IgD-negative memory B cell (primary cell): ENCODE results near the gene DMBX1. TPM values are rescaled to one million over a fixed set of nuclear protein-coding genes. Genes with fewer than 3 reads are reported as not detected.
A peak's percentile ranks its signal among the peaks of the same experiment; 100 is the strongest.

Experiments used
- H3K27ac Mint-ChIP-seq, 3 donors: one replicate each; pipeline ENCODE4 v1.8.0; 2020 to 2022; ENCODE audit warnings: mild to moderate bottlenecking in 3 of 3, mixed read lengths in 3 of 3, moderate library complexity in 1 of 3
- H3K27me3 Mint-ChIP-seq: one replicate; pipeline ENCODE4 v1.8.0; 2021; ENCODE audit warnings: mixed read lengths
- H3K36me3 Mint-ChIP-seq: one replicate; pipeline ENCODE4 v1.8.0; 2020; ENCODE audit warnings: mild to moderate bottlenecking, mixed read lengths
- H3K4me1 Mint-ChIP-seq, 3 donors: one replicate each; pipeline ENCODE4 v1.8.0; 2020 to 2022; ENCODE audit warnings: mixed read lengths in 3 of 3, mild to moderate bottlenecking in 1 of 3
- H3K4me3 Mint-ChIP-seq, 4 donors: one replicate each; pipeline ENCODE4 v1.8.0; 2020 to 2022; ENCODE audit warnings: mild to moderate bottlenecking in 4 of 4, mixed read lengths in 4 of 4, moderate library complexity in 3 of 4
- H3K9me3 Mint-ChIP-seq, 3 donors: one replicate each; pipeline ENCODE4 v1.8.0; 2020 to 2021; ENCODE audit warnings: mixed read lengths in 3 of 3, mild to moderate bottlenecking in 1 of 3
- polyA plus RNA-seq: library from polyadenylated mRNA; unstranded; fragments of 300-500 nt; fragmentation: Illumina TruSeq; gene quantifications from one replicate; pipeline ENCODE4 v1.2.3, GENCODE V29; 2021

Gene DMBX1
- not detected for polyA plus RNA-seq

GRCh38 chr1:46489638-46490405, at the start of gene DMBX1:
DMBX1 (plus strand) TSS chr1:46489836; CDS start chr1:46507011, 17,175 bp downstream.
- Mint-ChIP-seq H3K9me3 (peaks cover 0 to 2% (median 0%) of the 10 kb centered on the region in 3 donors), H3K27ac (peak within 1 kb of the TSS in 1 of 3 donors; percentile 84), H3K27me3 (peaks cover 63% of the 10 kb centered on the region), H3K4me1 (peaks cover 8 to 14% (median 10%) of the 10 kb centered on the region in 3 donors), H3K4me3 (peak within 1 kb of the TSS; percentile 78 to 95 (median 90)), H3K36me3 (no peaks in the 10 kb centered on the region)

GRCh38 chr1:46440478-46440877, 49.2 kb upstream of the DMBX1 start:
- Mint-ChIP-seq H3K4me1 (peaks cover 3 to 7% (median 5%) of the 10 kb centered on the region in 3 donors), H3K27ac (peak overlapping the region in 1 of 3 donors; percentile 87)

DNA sequence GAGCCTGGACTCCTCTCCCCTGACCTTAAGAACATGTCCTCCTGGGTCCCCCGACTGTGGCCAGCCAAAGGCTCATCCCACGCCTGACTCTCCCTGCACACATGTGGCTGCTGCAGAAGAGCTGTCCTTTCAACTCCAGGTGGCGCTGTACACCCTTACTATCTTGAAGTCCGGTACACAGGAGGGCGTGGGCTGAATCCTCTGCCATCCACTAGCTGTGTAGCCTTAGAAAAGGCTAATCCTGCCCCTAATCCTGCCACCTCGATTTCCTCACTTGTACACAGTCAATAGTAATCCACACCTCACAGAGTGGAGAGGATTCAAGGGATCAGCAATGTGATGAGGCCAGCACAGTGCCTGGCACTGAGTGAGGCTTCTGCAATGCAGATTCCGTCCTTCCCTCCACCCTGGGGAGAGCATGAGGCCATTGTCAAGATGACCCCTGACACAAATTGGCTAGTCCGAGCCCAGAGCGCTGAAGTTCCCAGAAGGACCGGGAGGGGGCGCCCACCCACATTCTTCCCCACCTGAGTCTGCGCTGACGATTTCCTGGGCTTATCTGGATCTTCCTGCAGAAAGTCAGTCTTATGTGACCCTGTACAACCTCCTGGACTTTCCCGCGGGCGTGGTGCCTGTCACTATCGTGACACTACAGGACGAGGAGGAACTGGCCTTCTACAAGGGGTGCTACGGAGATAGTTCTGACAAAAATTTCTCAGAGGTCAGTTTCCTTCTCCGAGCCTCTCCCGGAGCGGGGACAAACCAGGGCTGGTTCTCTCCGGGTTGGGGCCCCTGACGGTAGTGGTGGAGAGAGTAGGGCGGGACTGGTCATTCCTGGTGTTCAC, 47.1 kb upstream of the DMBX1 start:
- H3K27ac Mint-ChIP-seq, result peak overlapping the region in 1 of 3 donors; percentile 84

More at GRCh38 chr1:46440478-46440877, 49.2 kb upstream of the DMBX1 start:
- Mint-ChIP-seq H3K36me3 (no peaks in the 10 kb centered on the region), H3K27me3 (peaks cover 20% of the 10 kb centered on the region), H3K9me3 (no peaks in the 10 kb centered on the region), H3K4me3 (no peak overlapping the region)

GRCh38 chr1:46444466-46444865, 45.2 kb upstream of the DMBX1 start:
- H3K4me1 Mint-ChIP-seq, result peaks cover 7 to 10% (median 8%) of the 10 kb centered on the region in 3 donors
- H3K36me3 Mint-ChIP-seq, result peaks cover under 1% of the 10 kb centered on the region
- H3K27ac Mint-ChIP-seq, result no peak overlapping the region
- H3K9me3 Mint-ChIP-seq, result no peaks in the 10 kb centered on the region
- H3K4me3 Mint-ChIP-seq, result peak overlapping the region in 1 of 4 donors; percentile 49
- H3K27me3 Mint-ChIP-seq, result peaks cover 41% of the 10 kb centered on the region

More for the DNA sequence above, 47.1 kb upstream of the DMBX1 start:
- peaks cover 7 to 9% (median 7%) of the 10 kb centered on the region in 3 donors for H3K4me1 Mint-ChIP-seq
- H3K9me3 Mint-ChIP-seq, result no peaks in the 10 kb centered on the region
- H3K36me3 Mint-ChIP-seq, result no peaks in the 10 kb centered on the region
- H3K4me3 Mint-ChIP-seq, result peak overlapping the region in 3 of 4 donors; percentile 76 to 93 (median 90)
- H3K27me3 Mint-ChIP-seq, result peaks cover 32% of the 10 kb centered on the region

- Mint-ChIP-seq H3K36me3 (peaks cover 2% of the 10 kb centered on the region), H3K4me3 (no peak overlapping the region)
Observed at GRCh38 chr1:46445773-46446256, 43.8 kb upstream of the DMBX1 start.

DNA sequence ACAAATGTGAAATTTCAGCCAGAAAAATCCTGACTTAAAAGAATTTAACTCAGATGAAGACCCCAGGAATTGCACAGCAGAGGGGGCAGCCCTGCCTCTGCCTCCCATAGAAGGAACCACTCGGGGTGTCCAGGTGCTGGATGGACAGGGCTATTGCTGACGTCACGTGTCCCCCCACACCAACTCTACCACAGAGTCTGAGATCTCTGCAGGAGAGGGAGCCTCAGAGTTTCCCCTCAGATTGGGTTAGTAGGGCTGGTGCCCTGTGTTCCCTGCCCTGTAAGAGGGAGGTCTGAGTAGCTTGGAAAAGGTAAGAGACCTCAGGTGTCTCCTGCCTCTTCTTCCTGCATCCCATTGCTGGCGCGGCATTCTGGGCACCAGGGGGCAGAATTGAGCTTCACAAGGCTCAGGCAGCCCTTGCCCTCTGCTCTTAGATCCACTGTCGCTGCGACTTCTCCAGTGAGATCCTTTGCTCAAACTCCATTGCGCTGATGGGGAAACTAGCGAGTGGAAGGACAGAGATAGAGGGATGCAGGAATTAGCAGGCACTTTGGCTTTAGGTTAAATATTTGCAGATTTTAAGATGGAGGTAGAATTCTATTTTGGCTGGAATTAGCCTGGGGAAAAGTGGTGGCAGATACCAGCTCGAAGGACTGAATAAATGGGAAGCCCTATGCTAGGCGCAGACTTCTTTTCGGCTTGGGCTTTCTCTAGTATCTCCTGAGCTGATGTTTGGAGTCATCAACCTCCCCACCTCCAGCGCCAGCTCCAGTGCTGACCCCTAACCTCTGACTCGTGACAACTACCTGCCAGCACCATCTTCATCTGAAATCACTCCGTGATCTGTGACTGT, 42.8 kb upstream of the DMBX1 start:
- Mint-ChIP-seq H3K36me3 (peaks cover 2% of the 10 kb centered on the region), H3K27ac (no peak overlapping the region), H3K4me3 (peak overlapping the region in 1 of 4 donors; percentile 77), H3K27me3 (peaks cover 56% of the 10 kb centered on the region), H3K9me3 (no peaks in the 10 kb centered on the region), H3K4me1 (peaks cover 6 to 10% (median 7%) of the 10 kb centered on the region in 3 donors)

More at GRCh38 chr1:46445773-46446256, 43.8 kb upstream of the DMBX1 start:
- Mint-ChIP-seq H3K27ac (no peak overlapping the region), H3K9me3 (no peaks in the 10 kb centered on the region), H3K4me1 (peaks cover 7 to 10% (median 8%) of the 10 kb centered on the region in 3 donors), H3K27me3 (peaks cover 49% of the 10 kb centered on the region)

GRCh38 chr1:46447499-46448108, 42.0 kb upstream of the DMBX1 start:
- peaks cover 2% of the 10 kb centered on the region for H3K36me3 Mint-ChIP-seq
- peaks cover 56% of the 10 kb centered on the region for H3K27me3 Mint-ChIP-seq
- peaks cover 4 to 7% (median 5%) of the 10 kb centered on the region in 3 donors for H3K4me1 Mint-ChIP-seq
- H3K4me3 Mint-ChIP-seq, result peak overlapping the region in 2 of 4 donors; percentile 32 to 70
- no peaks in the 10 kb centered on the region for H3K9me3 Mint-ChIP-seq
- H3K27ac Mint-ChIP-seq, result no peak overlapping the region

- Mint-ChIP-seq H3K27ac (peak overlapping the region in 1 of 3 donors; percentile 59), H3K4me3 (peak overlapping the region in 3 of 4 donors; percentile 52 to 74 (median 54)), H3K9me3 (no peaks in the 10 kb centered on the region), H3K36me3 (peaks cover 2% of the 10 kb centered on the region), H3K4me1 (peaks cover 2 to 5% (median 4%) of the 10 kb centered on the region in 3 donors), H3K27me3 (peaks cover 54% of the 10 kb centered on the region)
Observed at GRCh38 chr1:46448109-46448911, 41.3 kb upstream of the DMBX1 start.

DNA sequence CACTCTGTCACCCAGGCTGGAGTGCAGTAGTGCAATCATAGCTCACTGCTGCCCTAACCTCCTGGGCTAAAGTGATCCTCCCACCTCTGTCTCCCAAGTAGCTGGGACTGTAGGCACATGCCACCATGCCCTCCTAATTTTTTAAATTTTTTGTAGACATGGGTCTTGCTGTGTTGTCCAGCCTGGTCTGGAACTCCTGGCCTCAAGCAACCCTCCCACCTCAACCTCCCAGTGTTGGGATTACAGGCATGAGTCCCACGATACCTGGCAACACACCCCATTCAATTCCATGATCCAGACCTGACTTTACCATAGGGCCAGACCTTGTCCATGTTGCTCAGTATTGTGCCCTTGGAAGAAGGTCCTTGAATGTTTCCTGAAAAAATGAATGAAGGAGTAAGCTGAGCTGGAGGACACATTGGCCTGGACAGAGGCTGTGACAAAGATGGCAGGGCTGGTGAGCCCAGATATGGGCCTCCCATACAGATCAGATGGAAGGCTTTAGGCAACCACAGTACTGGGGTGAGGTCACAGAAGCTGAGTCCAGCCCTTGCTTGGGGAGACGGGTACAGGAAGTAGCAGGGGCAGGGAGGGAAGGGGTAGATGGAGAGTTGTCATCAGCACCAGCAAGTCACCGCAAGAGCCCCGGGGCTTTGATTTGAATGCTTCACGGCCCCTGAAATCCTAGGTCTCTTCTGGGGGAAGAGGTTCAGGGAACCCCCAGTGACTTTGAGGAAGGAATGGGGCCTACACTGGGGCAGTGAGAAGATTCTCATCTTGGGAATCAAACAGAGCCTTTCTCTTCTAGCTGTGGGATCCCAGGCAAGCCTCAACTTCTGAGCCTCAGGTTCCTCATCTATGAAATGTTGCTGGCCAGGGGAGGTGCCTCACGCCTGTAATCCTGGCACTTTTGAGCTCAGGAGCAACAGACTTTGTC, 40.1 kb upstream of the DMBX1 start:
- Mint-ChIP-seq H3K4me1 (peaks cover 4 to 5% (median 4%) of the 10 kb centered on the region in 3 donors), H3K9me3 (no peaks in the 10 kb centered on the region), H3K27ac (no peak overlapping the region), H3K27me3 (peaks cover 60% of the 10 kb centered on the region), H3K4me3 (no peak overlapping the region), H3K36me3 (peaks cover 2% of the 10 kb centered on the region)

DNA sequence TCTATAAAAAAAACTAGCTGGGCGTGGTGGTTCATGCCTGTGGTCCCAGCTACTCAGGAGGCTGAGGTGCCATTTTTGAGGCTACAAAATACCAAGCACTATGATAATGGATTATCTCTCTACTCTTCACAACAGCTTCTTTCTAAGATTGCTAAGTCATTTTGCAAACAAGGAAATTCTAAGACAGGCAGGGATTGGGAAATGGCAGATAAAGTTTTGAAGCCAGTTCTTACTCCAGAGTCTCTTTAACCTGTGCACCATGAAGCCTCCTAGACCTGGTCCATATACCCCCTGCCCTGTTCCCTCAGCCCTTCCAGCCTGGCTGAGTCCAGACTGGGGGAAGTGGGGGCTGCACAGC, 39.5 kb upstream of the DMBX1 start:
- no peaks in the 10 kb centered on the region for H3K9me3 Mint-ChIP-seq
- no peak overlapping the region for H3K27ac Mint-ChIP-seq
- H3K27me3 Mint-ChIP-seq, result peaks cover 60% of the 10 kb centered on the region
- H3K4me1 Mint-ChIP-seq, result peaks cover 4 to 5% (median 4%) of the 10 kb centered on the region in 3 donors
- peaks cover 2% of the 10 kb centered on the region for H3K36me3 Mint-ChIP-seq
- H3K4me3 Mint-ChIP-seq, result no peak overlapping the region

DNA sequence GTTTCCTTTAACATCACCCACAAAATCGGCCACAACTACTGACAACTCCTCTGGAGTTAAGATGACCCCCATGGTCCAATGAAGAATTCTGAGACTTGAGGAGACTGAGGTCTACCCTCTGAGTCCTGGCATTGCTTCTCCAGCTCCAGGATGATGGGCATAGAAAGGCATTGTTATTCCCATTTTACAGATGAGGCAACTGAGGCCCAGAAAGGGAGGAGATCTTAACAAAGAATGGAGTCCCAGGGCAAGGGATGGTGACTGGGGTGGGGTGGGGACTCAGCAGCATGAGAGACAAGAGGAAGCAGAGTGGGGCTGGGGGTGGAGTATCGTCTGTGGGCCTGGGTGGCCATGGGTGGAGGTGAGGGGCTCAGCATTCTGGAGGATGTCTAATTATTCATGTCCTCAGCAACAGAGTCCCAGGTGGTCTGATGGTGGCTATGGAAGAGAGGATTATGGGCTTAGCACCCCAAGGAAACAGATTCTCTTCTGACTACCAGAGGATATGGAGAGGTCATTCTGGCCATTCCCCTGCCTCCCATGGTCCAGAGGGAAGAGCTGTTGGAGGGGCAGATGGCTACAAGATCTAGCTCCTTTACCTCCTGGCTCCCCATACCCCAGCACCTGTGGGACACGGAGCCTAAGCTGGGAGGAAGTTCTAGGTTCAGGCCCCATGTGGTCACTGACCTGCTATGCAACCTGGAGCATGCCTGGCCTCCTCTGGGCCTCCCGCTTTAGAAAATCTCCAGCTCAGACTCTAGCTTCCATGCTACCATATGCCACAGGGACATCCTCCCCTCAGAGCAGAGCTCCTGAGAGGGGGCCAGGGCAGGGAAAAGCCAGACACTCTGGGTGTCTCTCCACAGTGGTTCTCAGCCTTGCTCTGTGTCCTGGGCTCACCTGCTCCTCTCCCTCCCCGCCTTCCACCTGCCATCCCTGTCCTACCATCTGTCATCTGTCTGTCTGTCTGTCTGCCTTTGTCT, 37.4 kb upstream of the DMBX1 start:
- H3K27ac Mint-ChIP-seq, result no peak overlapping the region
- peaks cover 0 to 3% (median 1%) of the 10 kb centered on the region in 3 donors for H3K4me1 Mint-ChIP-seq
- peaks cover 46% of the 10 kb centered on the region for H3K27me3 Mint-ChIP-seq
- no peaks in the 10 kb centered on the region for H3K9me3 Mint-ChIP-seq
- peaks cover 2% of the 10 kb centered on the region for H3K36me3 Mint-ChIP-seq
- no peak overlapping the region for H3K4me3 Mint-ChIP-seq
